ENCODE measurements around the gene ARHGEF11.
"Not testable (repeated sequence)": the region's sequence is repeated elsewhere in the genome, so short reads cannot be mapped to it uniquely, and the experiment has no call there.

Gene ARHGEF11

DNA sequence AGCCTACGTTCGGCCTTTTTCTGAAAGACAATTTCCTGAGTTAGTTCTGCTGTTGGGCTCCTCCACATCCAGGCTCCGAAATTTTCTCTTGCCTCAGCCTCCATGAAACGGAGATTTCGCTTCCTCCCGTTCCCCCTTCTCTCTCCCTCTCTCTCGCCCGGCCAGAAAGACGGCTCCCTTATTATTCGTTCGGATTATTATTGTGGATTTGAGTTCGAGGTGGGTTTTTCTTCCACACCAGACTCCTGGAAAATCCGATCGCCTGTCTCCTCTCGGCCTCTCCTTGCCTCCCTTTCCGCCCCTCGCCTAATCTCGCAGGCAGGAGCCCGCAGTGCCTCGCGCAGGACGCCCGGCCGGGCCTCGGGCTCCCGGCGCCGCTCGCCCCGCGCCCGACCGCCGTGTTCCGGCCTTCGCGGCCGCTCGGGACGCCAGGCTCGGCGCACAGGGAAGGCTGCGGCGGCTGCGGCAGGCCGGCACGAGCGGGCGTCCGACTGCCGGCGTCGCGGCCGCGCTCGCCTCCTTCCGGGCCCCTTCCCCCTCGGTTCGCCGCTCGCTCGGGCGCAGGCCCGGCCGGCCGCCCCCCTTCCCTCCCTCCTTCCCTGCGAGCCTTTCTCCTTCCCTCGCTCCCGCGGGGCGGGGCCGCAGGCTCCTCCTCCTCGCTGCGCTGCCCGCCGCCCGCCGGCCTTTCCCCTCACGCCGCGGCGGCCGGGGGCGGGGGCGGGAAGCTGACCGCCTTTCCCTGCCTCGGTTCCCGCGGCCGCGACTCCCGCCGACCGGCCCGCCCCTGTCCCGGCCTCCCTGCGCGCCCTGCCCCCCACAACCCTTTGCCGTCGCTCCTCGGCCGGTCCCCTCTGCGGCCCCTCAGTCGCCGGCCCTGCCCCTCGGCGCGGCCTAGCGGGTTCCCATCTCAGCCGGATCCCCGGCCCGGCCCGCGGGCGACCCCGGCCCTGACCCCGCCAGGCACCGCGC lies at the start of gene ARHGEF11:
ARHGEF11 (minus strand) TSS at position 493 of the 969 bp plus-strand sequence. CDS start 1,412 bp downstream, outside the sequence.
- peak; percentile 87 for DNase-seq

GRCh38 chr1:157095091-157095490 lies 49.5 kb upstream of the ARHGEF11 start:
- DNase-seq: no peak

DNA sequence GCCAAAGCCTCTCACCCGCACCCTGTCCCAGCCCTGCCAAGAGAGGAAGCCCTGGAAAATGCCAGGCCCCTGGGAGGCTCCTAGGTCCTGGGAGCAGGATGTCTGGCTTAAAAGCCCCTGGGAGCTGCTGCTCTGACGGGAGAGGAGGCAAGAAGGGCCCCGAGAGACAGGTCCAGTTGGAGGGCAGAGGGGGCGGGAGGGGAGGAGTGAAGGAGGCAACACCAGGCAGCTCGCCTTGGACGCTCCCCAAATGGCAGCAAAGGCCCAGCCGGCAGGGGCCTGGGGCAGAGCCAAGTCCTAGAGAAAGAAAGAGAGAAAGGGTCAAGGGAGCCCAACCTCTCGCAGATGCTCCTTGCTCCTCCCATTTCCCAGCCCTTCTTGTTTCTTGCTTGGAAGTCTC lies 47.3 kb upstream of the ARHGEF11 start:
- no peak for DNase-seq

DNA sequence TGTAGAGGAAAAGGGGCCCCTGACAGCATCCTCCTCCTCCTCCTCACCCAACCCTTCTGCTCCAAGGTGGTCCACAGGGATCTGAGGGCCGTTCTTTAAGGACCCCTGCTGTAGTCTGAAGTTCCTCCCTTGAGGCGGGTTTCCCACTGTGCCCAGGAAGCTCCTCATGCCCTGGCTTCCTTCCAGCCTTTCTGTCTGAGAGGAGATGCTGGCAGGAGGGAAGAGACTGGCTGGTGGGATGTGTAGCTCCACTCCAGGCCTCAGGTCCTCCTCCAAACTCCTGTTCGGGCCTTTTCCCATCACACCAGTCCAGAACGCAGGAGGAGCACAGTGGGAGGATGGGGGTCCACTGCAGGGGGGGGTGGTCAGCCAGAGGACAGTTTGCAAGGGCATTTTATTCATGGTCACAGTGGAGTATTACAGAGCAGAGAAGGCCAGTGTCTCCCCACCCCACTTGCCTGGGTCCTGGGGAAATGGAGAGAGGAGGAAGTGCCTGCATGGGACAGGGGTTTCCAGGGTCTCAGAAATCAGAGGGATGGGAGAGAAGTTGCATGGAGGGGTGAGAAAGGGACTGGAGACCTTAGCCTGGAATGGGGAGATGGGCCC lies 46.2 kb upstream of the ARHGEF11 start:
- DNase-seq: no peak

DNA sequence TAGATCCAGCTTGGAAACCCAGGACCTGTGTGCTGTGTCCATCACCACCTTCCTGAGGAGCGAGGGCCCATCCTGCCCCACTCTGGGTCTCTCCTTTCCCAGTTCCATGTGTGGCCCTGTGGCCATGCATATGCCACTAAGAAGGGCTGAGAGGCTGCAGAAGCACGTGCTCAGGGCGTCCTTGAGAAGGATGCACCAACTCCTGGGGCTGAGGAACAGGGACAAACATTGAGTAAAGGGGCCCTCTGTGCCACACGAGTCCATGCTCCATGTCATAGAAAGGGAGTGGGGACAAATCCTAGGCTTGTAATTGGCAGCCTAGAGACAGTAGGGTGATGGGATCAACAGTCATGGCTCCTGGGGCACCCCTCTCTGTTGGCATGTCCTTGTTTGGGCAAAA lies 45.6 kb upstream of the ARHGEF11 start:
- DNase-seq: no peak

GRCh38 chr1:157090771-157091170 lies 45.2 kb upstream of the ARHGEF11 start:
- DNase-seq: no peak

DNA sequence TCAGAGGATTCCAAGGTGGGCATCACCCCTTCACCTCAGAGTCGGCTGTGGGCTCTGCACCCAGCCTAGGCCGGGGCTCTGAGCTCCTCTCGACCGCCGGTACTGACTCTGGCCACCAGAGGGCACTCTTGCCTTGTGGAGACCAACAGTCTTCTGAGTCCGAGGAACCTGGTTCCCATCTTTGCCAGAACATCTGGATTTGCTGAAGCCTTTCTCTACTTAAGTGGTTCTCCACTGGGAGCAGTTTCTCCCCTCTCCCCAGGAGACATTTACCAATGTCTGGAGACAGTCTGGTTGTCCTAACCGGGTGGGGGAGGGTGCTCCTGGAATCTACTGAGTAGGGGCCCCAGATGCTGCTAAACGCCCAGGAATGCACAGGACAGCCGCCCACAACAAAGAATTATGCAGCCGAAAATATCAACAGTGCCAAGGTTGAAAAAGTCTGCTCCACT lies 44.7 kb upstream of the ARHGEF11 start:
- DNase-seq: peak; percentile 78

DNA sequence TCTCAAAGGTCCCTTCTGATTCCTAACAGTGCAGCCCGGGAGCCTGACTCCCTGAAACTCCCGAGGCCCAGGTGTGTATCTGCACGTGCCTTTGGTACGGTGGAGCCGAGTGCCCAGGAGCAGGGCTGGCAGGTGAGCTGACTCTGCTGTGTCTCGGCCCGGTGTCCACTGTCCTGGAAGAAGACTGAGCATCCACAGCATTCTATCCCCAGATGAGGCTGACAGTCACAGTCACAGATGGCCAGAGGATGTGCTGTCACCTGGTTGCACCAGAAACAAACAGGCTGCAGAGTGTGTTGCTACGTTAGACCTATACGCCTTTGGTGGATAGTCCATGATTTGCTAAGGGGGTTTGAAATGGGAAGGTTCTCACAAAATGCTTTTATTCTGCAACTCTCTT lies 44.2 kb upstream of the ARHGEF11 start:
- no peak for DNase-seq

GRCh38 chr1:157088607-157089006 lies 43.1 kb upstream of the ARHGEF11 start:
- no peak for DNase-seq

GRCh38 chr1:157087030-157087429 lies 41.5 kb upstream of the ARHGEF11 start:
- DNase-seq: no peak

GRCh38 chr1:157086299-157086698 lies 40.8 kb upstream of the ARHGEF11 start:
- no peak for DNase-seq

DNA sequence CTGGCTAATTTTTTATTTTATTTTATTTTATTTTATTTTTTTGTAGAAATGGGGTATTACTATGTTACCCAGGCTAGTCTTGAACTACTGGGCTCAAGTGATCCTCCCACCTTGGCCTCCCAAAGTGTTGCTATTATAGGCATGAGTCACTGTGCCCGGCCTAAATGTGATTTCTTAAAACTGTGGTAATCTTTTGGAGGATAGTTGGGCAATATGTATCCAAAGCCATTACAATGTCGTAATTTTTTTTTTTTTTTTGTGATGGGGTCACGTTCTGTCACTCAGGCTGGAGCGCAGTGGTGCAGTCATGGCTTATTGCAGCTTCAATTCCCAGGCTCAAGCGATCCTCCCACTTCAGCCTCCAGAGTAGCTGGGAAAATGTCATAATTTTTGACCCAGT lies 39.9 kb upstream of the ARHGEF11 start:
- no peak for DNase-seq

DNA sequence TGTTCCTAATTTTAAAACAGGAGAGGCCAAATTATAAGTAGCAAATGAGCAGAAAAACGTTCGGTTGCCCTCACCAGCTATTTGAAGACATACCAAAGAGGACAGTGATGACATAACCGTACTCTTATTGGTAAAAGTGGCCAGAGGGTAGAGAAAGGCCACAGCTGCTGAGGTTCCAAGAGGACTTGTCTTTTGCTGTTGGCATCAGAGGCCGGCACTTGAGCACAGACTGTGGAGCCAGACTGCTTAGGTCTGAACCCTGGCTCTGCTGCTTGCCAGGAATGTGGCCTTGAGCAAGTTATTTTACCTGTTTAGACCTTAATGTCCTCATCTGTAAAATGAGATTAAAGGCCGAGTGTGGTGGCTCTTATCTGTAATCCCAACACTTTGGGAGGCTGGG lies 39.2 kb upstream of the ARHGEF11 start:
- DNase-seq: no peak

GRCh38 chr1:157081707-157082106 lies 36.2 kb upstream of the ARHGEF11 start:
- no peak for DNase-seq

GRCh38 chr1:157080714-157081113 lies 35.2 kb upstream of the ARHGEF11 start:
- DNase-seq: no peak

- DNase-seq: no peak
Measured at GRCh38 chr1:157077394-157077793, 31.9 kb upstream of the ARHGEF11 start.

DNA sequence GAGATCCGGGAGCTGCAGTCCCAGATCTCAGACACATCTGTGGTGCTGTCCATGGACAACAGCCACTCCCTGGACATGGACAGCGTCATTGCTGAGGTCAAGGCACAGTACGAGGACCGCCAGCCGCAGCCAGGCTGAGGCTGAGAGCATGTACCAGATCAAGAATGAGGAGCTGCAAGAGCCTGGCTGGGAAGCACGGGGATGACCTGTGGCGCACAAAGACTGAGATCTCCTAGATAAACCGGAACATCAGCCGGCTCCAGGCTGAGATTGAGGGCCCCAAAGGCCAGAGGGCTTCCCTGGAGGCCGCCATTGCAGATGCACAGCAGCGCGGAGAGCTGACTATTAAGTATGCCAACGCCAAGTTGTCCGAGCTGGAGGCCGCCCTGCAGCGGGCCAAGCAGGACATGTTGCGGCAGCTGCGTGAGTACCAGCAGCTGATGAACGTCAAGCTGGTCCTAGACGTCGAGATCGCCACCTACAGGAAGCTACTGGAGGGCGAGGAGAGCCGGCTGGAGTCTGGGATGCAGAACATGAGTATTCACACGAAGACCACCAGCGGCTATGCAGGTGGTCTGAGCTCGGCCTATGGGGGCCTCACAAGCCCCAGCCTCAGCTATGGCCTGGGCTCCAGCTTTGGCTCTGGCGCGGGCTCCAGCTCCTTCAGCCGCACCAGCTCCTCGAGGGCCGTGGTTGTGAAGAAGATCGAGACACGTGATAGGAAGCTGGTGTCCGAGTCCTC lies 28.6 kb upstream of the ARHGEF11 start:
- peak; percentile 74 for DNase-seq

GRCh38 chr1:157069601-157070000 lies 24.1 kb upstream of the ARHGEF11 start:
- DNase-seq: no peak

GRCh38 chr1:157059241-157059640 lies 13.7 kb upstream of the ARHGEF11 start:
- not testable (repeated sequence) for DNase-seq

DNA sequence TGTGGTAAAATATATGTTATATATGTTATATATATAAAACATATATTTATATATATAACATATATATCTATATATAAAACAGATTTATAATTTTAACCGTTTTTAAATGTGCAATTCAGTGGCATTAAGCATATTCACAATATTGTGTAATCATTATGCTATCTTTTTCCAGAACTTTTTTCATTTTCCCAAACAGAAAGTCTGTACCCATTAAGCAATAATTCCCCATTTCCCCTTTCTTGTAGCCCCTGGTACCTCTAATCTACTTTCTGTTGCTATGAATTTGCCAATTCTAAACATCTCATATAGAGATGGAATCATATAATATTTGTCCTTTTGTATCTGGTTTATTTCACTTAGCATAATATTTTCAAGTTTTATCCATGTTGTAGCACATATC lies 10.7 kb upstream of the ARHGEF11 start:
- no peak for DNase-seq

DNA sequence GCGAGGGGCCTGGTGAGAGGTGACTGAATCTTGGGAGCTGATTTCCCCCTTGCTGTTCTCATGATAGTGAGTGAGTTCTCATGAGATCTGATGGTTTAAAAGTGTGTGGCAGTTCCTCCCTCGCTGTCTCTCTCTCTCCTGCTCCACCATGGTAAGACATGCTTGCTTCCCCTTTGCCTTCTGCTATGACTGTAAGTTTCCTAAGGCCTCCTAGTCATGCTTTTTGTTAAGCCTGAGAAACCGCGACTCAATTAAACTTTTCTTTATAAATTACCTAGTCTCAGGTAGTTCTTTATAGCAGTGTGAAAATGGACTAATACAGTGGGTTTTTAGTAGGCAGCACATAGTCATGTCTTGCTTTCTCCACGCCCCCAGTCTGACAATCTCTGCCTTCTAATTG lies 10.2 kb upstream of the ARHGEF11 start:
- DNase-seq: not testable (repeated sequence)

- no peak for DNase-seq
Measured at GRCh38 chr1:157050836-157051235, 5.3 kb upstream of the ARHGEF11 start.

GRCh38 chr1:157047062-157047410 lies 1.5 kb upstream of the ARHGEF11 start:
- no peak for DNase-seq

DNA sequence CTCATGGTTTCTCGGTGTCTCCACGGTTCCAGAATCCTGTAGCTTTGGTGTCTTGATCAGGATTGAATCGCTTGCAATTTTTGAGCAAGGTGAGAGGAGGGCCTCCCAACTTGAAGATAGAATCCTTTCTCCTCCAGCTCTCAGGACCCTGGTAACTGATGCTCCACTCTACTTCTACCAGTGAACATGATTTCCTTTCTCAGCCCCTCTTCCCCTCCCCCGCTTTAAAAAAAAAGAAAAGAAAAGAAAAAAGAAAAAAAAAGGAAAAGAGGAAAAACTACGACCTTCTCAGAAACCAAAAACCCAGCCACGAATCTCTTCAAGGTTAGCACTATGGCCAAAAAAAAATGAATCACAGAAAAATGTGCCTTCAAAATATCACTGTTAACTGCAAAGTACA lies 1.2 kb downstream of the ARHGEF11 start:
- DNase-seq: no peak
